ENCODE results near the gene CYSRT1.

- no peak for TF ChIP-seq CTCF (IDR thresholded peaks at IDR 0.05 in 8 of 11, conservative IDR thresholded peaks at IDR 0.05 in 3 of 11)
- no peak for TF ChIP-seq POLR2A (IDR thresholded peaks at IDR 0.05)
- no peak for TF ChIP-seq POLR2AphosphoS5 (IDR thresholded peaks at IDR 0.05)
Measured at GRCh38 chr9:137273611-137274320, 48.8 kb downstream of the CYSRT1 start.

Data from spleen (tissue), 7 donors.